K562 treated with DMSO at 1 percent for 48 hours (cell line): ENCODE results near the gene SCARB1. TPM values are rescaled to one million over a fixed set of nuclear protein-coding genes. Genes with fewer than 3 reads are reported as not detected.

ENCODE experiments used
- total RNA-seq: library from RNA; unstranded; fragments of 300-600 nt; gene quantifications from 2 replicates; pipeline ENCODE4 v1.2.3, GENCODE V29; 2022; ENCODE audit warnings: low replicate concordance; ENCODE audit errors: extremely low read depth

Gene SCARB1
- total RNA-seq: not detected in 2 replicates

GRCh38 chr12:124863416-124864325, at the start of gene SCARB1:
SCARB1 (minus strand) TSS chr12:124863864; CDS start chr12:124863720, 144 bp downstream.

Other genes with a start within 250 kb of the SCARB1 start
- 1,190 and 1,542 TPM in 2 replicates for gene UBC, start 50.8 kb upstream of the SCARB1 start, total RNA-seq
- not detected in 2 replicates for gene DHX37, start 125.3 kb upstream of the SCARB1 start, total RNA-seq
- not detected in 2 replicates for gene BRI3BP, start 129.8 kb upstream of the SCARB1 start, total RNA-seq
- gene AACS, start 201.6 kb upstream of the SCARB1 start, total RNA-seq: not detected in 2 replicates